Heart left ventricle (tissue), 16 donors: ENCODE data around the gene RPL3. TPM values are rescaled to one million over a fixed set of nuclear protein-coding genes. Genes with fewer than 3 reads are reported as not detected.

Experiments used
- ATAC-seq, 4 donors: fragments of 200-7000 bp; cut with Tn5 transposase; one replicate each; pipeline ENCODE4 v1.9.1; 2020 to 2022; ENCODE audit warnings: moderate library complexity in 4 of 4, mild to moderate bottlenecking in 3 of 4, moderate number of reproducible peaks in 1 of 4
- DNase-seq, 5 donors: peaks; one replicate each; pipeline ENCODE4 v3.0.0-alpha.2; 2020
- H3K27ac ChIP-seq, 12 donors: fragments of 200-600 bp; sonication (generic) in 4 of 12; one replicate each; pipeline versions ENCODE4 v1.5.0 to v1.8.0; 2016 to 2022; ENCODE audit warnings: mild to moderate bottlenecking in 2 of 12
- H3K27me3 ChIP-seq, 9 donors: fragments of 200-600 bp; sonication (generic) in 2 of 9; one replicate each; pipeline versions ENCODE4 v1.5.1 to v1.8.0; 2016 to 2022; ENCODE audit warnings: mild to moderate bottlenecking in 3 of 9
- H3K36me3 ChIP-seq, 9 donors: fragments of 200-600 bp; sonication (generic) in 2 of 9; one replicate each; pipeline versions ENCODE4 v1.5.0 to v1.8.0; 2018 to 2022; ENCODE audit warnings: mild to moderate bottlenecking in 2 of 9
- H3K4me1 ChIP-seq, 12 donors: fragments of 200-600 bp; sonication (generic) in 4 of 12; one replicate each; pipeline versions ENCODE4 v1.5.0 to v1.8.0; 2016 to 2022; ENCODE audit warnings: mild to moderate bottlenecking in 3 of 12
- H3K4me3 ChIP-seq, 12 donors: fragments of 200-600 bp; sonication (generic) in 4 of 12; one replicate each; pipeline versions ENCODE4 v1.5.0 to v1.8.0; 2017 to 2022; ENCODE audit warnings: mild to moderate bottlenecking in 9 of 12, moderate library complexity in 4 of 12
- H3K9me3 ChIP-seq, 12 donors: fragments of 200-600 bp; sonication (generic) in 4 of 12; one replicate each; pipeline versions ENCODE4 v1.5.0 to v1.8.0; 2016 to 2022; ENCODE audit warnings: mild to moderate bottlenecking in 1 of 12
- POLR2A ChIP-seq, 2 donors: fragments of 450-650 bp; IDR thresholded peaks; one replicate each; pipeline ENCODE4 v1.6.1; 2017; ENCODE audit warnings: antibody characterized with exemption in 2 of 2, mild to moderate bottlenecking in 2 of 2, moderate library complexity in 2 of 2
- WGBS, 4 donors: extraction: QIAGEN DNeasy Blood & Tissue Kit in 2 of 4; methylation state at CpG; one replicate each; pipeline versions ENCODE4 v1.1.5 to v1.1.7; 2013 to 2018; 5-methylcytosine and 5-hydroxymethylcytosine counted together
- intact Hi-C, 10 donors: fragments of 100-400 bp; cut with DNase I; formaldehyde crosslinking; loops; one replicate each; pipeline versions ENCODE4 v1.11.1 to v1.14.2; 2022
- polyA plus RNA-seq, 2 donors: library from polyadenylated mRNA; stranded (reverse); fragments of 200-250 nt; gene quantifications; one replicate each; pipeline ENCODE4 v1.2.3, GENCODE V29; 2013
- total RNA-seq, 9 donors: library from RNA; depleted of rRNA in 2 of 9; stranded (reverse); fragments of >200 nt in 2 of 9; fragmentation: NEBNext Ultra II Directional in 3 of 9; extraction: Animal tissue kit (Norgen Biotek cat#: 25700) in 3 of 9; gene quantifications; one replicate each; pipeline versions ENCODE4 v1.1.0 to v1.2.4, GENCODE V29; 2016 to 2023
- TF ChIP-seq, protein P1 (sequence below), 12 donors: fragments of 200-600 bp; sonication (generic) in 4 of 12; IDR thresholded peaks; one replicate each; pipeline versions ENCODE4 v1.5.0 to v1.8.0; 2018 to 2022; ENCODE audit warnings: antibody characterized with exemption in 12 of 12, mild to moderate bottlenecking in 5 of 12
- donor health status: ischemic (EF 13 %, LVEDD 7.1; RV severe dilation, severe dysfunction).
- donor health status: healthy with polysubstance abuse.
- donor health status: DM: no; HTN: yes; CAD: no.
- donor health status: DM: no; HTN: no; CAD: no.
- donor health status: ischemic (EF 25% LVEDD 6.9; RV normal size, moderate dysfunction).
- donor health status: ischemic (EF 25% LVEDD 5.7; RV mildly dilated, moderate dysfunction).
- donor health status: healthy.
- donor health status: DM: yes; HTN: yes; CAD: no.
- donor health status: ischemic (EF 35%, LVEDD 5.7; RV mildly dilated, moderate dysfunction).
- donor health status: nonischemic (EF 11% LVEDD 7.7; RV severe dilation, severe dysfunction).
- donor health status: DM: yes; HTN: yes; CAD: no.
- donor health status: PGD.
- donor health status: ischemic (EF 29% LVEDD 5.4; RV normal size, mild dysfunction).
- donor health status: nonischemic (EF 23%, LVEDD 6.1; RV moderate dilation, normal function).

The RPL3 gene
- total and polyA plus RNA-seq, 11 donors: 237 to 1,765 (median 336) TPM

DNA sequence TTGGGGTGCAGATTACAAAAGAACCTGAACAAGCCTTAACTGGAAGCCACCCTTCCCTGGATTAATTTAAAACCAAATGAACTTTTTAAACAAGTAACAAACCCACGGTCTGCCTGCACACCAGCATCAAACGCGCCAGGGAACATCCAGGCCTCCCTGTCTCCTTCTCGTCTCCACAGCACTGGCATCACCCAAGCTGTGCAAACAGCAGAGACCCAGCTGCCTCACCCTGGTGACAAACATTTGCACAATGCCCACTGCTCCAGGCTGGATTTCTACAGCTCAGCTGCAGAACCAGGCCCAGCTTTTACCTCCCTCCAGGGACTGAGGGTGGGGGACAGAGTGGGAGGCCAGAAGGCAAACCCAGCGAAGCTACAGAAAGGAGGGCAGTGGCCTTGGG lies 7.0 kb downstream of the RPL3 start:
- peaks cover 17 to 74% (median 56%) of the 10 kb centered on the region in 12 donors for H3K4me1 ChIP-seq
- no peaks in the 10 kb centered on the region for H3K27me3 ChIP-seq
- peaks cover 2 to 64% (median 60%) of the 10 kb centered on the region in 9 donors for H3K36me3 ChIP-seq
- ATAC-seq (no peak), DNase-seq (peak in 2 of 5 donors; percentile 4 to 21)
- H3K4me3 ChIP-seq: no peak overlapping the region
- H3K9me3 ChIP-seq: no peaks in the 10 kb centered on the region
- 85 to 92% (median 86%) methylated on average over 5 of the region's 5 CpGs for WGBS, 4 donors
- TF ChIP-seq POLR2A (IDR thresholded peaks at IDR 0.05): no peak
- TF ChIP-seq, protein P1, sequence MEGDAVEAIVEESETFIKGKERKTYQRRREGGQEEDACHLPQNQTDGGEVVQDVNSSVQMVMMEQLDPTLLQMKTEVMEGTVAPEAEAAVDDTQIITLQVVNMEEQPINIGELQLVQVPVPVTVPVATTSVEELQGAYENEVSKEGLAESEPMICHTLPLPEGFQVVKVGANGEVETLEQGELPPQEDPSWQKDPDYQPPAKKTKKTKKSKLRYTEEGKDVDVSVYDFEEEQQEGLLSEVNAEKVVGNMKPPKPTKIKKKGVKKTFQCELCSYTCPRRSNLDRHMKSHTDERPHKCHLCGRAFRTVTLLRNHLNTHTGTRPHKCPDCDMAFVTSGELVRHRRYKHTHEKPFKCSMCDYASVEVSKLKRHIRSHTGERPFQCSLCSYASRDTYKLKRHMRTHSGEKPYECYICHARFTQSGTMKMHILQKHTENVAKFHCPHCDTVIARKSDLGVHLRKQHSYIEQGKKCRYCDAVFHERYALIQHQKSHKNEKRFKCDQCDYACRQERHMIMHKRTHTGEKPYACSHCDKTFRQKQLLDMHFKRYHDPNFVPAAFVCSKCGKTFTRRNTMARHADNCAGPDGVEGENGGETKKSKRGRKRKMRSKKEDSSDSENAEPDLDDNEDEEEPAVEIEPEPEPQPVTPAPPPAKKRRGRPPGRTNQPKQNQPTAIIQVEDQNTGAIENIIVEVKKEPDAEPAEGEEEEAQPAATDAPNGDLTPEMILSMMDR (IDR thresholded peaks at IDR 0.05): no peak
- intact Hi-C loops: loop anchor here in 9 of 10 donors (2.0 to 10.0 kb wide), 8 partner anchors 70 to 548 kb away; partner anchors contain the start of genes PDGFB (in 3 of the 9), ATF4 (in 2 of the 9) and CBX6 (in 2 of the 9)
- H3K27ac ChIP-seq: no peak overlapping the region

DNA sequence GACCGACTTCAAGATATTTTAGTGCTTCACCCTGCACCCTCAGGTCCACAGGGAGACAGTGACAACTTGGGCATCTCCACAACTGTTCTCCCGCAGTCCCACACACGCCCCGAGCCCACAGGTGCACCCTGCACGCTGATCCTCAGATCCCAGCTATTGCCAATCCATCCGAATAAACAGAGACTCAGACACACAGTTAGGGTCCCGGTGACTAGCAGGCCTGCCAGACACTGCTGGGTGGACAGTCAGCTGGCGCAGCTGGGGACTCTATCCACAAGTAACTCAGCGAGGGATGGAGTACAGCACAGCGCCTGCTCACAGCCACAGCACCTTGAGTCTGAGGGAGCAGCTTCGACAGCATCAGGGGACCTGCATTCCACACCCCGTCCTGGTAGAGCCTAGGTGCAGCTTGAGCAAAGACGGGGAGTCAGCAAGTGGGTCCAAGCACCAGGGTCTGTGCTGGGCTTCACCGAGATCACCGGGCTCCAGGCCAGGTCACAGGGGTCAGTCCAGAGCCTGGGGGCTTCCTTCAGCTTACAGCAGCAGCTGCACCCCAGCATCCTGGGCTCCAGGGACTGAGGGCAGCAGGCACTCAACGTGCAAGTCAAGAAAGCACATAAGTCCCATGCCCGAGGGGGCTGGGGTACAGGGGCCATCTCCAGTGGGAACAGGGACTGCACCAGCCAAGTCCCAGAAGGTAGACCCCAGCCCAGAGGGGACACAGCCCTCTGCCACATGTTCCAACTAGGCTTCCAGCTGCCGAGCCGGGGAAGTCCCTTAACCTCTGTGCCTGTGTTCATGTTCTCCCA lies 7.6 kb downstream of the RPL3 start:
- TF ChIP-seq POLR2A (IDR thresholded peaks at IDR 0.05): no peak
- no peak overlapping the region for H3K4me3 ChIP-seq
- no peaks in the 10 kb centered on the region for H3K27me3 ChIP-seq
- peak in 2 of 5 donors; percentile 36 to 47 for DNase-seq
- H3K36me3 ChIP-seq: peaks cover 2 to 58% (median 54%) of the 10 kb centered on the region in 9 donors
- no peak overlapping the region for H3K27ac ChIP-seq
- 86 to 89% (median 87%) methylated on average over 15 to 19 of the region's 19 CpGs for WGBS, 4 donors
- intact Hi-C loops: loop anchor here (1.0 to 10.0 kb wide), 11 partner anchors 69 to 547 kb away; partner anchors contain the start of genes PDGFB (in 3 of the 10), ATF4 (in 2 of the 10) and CBX6 (in 2 of the 10)
- no peak for ATAC-seq
- no peaks in the 10 kb centered on the region for H3K9me3 ChIP-seq
- peaks cover 16 to 68% (median 52%) of the 10 kb centered on the region in 12 donors for H3K4me1 ChIP-seq

DNA sequence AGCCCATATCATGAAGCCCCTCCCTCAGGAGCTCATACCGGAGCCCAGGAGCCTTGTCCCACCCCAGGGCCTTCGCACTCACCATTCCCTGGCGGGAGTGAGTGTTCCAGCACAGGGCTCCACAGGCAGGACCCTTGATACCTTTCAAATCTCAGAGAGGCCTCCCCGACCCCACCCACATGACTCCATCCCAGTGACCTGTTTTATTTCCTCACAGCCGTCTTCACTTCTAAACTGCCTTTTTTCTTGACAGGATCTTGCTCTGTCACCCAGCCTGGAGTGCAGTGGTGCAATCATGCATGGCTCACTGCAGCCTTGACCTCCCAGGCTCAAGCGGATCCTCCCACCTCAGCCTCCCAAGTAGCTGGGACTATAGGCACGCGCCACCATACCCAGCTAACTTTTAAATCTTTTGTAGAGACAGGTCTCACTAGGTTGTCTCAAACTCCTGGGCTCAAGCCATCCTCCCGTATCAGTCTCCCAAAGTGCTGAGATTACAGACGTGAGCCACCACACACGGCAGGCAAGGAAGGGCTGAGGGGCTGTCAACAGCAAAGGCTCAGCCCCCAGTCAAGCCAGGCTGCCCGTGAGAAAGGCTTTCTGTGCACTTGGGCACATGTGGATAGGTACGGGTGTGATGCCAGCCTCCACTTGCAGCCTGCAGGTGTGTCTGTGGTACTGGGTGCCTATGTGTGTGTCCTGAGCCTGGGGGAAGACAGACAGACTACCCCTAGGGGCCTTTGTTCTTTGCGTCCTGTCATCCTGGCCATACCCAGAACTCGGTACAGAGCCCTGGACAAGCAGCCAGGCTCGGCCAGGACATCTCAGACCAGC lies 9.3 kb downstream of the RPL3 start:
- WGBS, 4 donors: 72 to 89% (median 74%) methylated on average over 13 to 16 of the region's 16 CpGs
- Histone ChIP-seq H3K27me3 (no peaks in the 10 kb centered on the region), H3K4me1 (peaks cover 6 to 52% (median 36%) of the 10 kb centered on the region in 12 donors), H3K9me3 (no peaks in the 10 kb centered on the region), H3K4me3 (no peak overlapping the region), H3K27ac (no peak overlapping the region), H3K36me3 (peaks cover 2 to 41% (median 37%) of the 10 kb centered on the region in 9 donors)
- TF ChIP-seq, protein P1 (IDR thresholded peaks at IDR 0.05): no peak
- TF ChIP-seq POLR2A (IDR thresholded peaks at IDR 0.05): no peak
- DNase-seq (peak in 2 of 5 donors; percentile 27 to 28), ATAC-seq (peak in 1 of 4 donors; percentile 1)
- intact Hi-C loops: loop anchor here (2.0 to 10.0 kb wide), 10 partner anchors 63 to 545 kb away; partner anchors contain the start of genes PDGFB (in 3 of the 10), ATF4 (in 2 of the 10) and CBX6 (in 2 of the 10)

DNA sequence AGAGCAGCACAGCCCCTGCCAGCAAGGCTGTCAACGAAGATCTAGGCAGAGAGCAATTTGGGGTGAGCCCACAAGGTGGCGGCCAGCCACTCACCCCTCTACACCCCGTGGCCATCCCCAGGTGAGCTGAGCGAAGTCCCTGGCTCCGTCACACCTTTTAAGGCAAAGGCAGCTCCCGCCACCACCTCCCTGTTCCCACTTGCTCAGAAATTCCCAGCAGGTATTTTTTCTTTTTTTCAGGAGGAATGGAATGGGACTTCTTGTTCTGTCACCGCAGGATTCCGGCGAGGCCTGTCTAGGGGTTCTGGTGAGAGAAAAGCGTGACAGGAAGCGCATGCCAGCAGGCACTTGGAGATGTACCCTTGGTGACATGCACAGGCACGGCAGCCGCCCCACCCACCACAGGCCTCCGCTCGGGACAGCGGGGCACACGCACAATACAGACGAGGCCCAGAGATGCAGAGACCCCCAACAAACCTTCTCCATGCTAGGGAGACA lies 10.0 kb downstream of the RPL3 start:
- no peaks in the 10 kb centered on the region for H3K27me3 ChIP-seq
- DNase-seq: peak in 1 of 5 donors; percentile 59

More for the DNA sequence above, 10.0 kb downstream of the RPL3 start:
- H3K9me3 ChIP-seq: no peaks in the 10 kb centered on the region
- H3K27ac ChIP-seq: peak overlapping the region in 9 of 12 donors; percentile 4 to 72 (median 37)
- peak overlapping the region in 5 of 12 donors; percentile 14 to 34 (median 21) for H3K4me3 ChIP-seq
- H3K36me3 ChIP-seq: peaks cover 2 to 34% (median 30%) of the 10 kb centered on the region in 9 donors
- no peak for ATAC-seq
- TF ChIP-seq, protein P1 (IDR thresholded peaks at IDR 0.05): no peak
- no peak for TF ChIP-seq POLR2A (IDR thresholded peaks at IDR 0.05)
- WGBS, 4 donors: 83 to 87% (median 84%) methylated on average over 15 to 18 of the region's 18 CpGs
- peaks cover 2 to 45% (median 30%) of the 10 kb centered on the region in 12 donors for H3K4me1 ChIP-seq
- intact Hi-C loops: loop anchor here in 3 of 10 donors (2.0 to 5.0 kb wide), 4 partner anchors 62 to 139 kb away; no protein-coding TSS in a partner anchor
